NB4 (cell line): ENCODE data around the gene DPPA5.

ENCODE experiments used
- DNase-seq: peaks from one replicate; pipeline ENCODE4 v3.0.0; 2010; ENCODE audit warnings: low read depth
- H3K4me3 ChIP-seq: one replicate; pipeline ENCODE4 v1.5.1; 2011; ENCODE audit warnings: mild to moderate bottlenecking, low read depth, low read length, moderate library complexity
- CTCF ChIP-seq: IDR thresholded peaks from one replicate; pipeline ENCODE4 v1.5.1; 2012; ENCODE audit warnings: low read depth, low read length
- MAX ChIP-seq: IDR thresholded peaks from 2 replicates; pipeline ENCODE4 v1.6.1; 2011; ENCODE audit warnings: low read depth, low read length
- MYC ChIP-seq: IDR thresholded peaks from 2 replicates; pipeline ENCODE4 v1.6.1; 2011; ENCODE audit warnings: low read depth, low read length
- POLR2A ChIP-seq: IDR thresholded peaks from 2 replicates; pipeline ENCODE4 v1.6.1; 2011; ENCODE audit warnings: mild to moderate bottlenecking; ENCODE audit not compliant: insufficient read length; ENCODE audit errors: extremely low read depth

Gene DPPA5

DNA sequence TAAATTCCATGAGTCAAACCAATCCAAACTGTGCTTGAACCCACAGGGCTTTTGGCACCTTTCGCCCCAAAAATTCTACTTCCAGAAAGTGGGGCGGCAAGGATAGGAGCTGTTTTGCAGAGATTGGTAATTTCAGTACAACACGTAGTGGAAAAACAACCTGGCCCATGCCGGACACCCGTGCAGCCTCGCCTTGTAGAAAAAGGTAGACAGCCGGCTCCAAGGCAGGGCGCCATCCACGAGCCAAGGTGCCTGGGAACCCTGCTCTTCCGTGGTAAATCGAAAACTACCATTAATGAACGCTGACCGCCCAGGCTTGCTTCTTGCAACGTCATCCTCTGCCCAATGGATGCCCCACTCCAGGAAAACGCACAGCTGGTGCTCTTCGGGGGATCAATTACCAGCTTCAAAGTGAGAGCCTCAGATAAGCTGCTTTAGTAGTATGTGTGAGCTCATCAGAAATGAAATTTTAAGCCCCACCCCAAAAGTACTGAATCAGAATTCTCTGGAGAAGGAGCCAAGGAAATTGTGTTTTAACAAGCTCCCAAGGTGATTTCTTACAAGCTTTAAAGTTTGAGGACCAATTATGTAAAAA, 13.8 kb upstream of the DPPA5 start:
- TF ChIP-seq POLR2A: no peak
- TF ChIP-seq MYC: no peak
- TF ChIP-seq MAX: no peak
- TF ChIP-seq CTCF: no peak
- DNase-seq: no peak
- H3K4me3 ChIP-seq: no peak overlapping the region

GRCh38 chr6:73364549-73364948, 10.5 kb upstream of the DPPA5 start:
- H3K4me3 ChIP-seq: no peak overlapping the region
- no peak for TF ChIP-seq POLR2A
- no peak for TF ChIP-seq CTCF
- no peak for TF ChIP-seq MAX
- TF ChIP-seq MYC: no peak
- no peak for DNase-seq

- no peak overlapping the region for H3K4me3 ChIP-seq
- no peak for TF ChIP-seq POLR2A
- no peak for TF ChIP-seq MAX
- TF ChIP-seq MYC: no peak
- no peak for TF ChIP-seq CTCF
Observed at GRCh38 chr6:73364121-73364520, 10.0 kb upstream of the DPPA5 start.

DNA sequence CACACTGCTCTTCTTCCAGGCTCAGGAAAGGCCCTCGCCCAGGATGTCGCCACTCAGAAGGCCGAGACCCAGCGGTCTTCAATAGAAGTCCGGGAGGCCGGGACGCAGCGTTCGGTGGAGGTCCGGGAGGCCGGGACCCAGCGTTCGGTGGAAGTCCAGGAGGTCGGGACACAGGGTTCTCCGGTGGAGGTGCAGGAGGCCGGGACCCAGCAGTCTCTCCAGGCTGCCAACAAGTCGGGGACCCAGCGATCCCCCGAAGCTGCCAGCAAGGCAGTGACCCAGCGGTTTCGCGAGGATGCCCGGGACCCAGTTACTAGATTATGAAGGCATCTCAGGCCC, 9.4 kb upstream of the DPPA5 start:
- H3K4me3 ChIP-seq: no peak overlapping the region
- TF ChIP-seq POLR2A: no peak
- DNase-seq: no peak

More at GRCh38 chr6:73364121-73364520, 10.0 kb upstream of the DPPA5 start:
- DNase-seq: no peak

GRCh38 chr6:73362869-73363536, 8.9 kb upstream of the DPPA5 start:
- TF ChIP-seq POLR2A: no peak
- TF ChIP-seq MYC: no peak
- TF ChIP-seq MAX: no peak
- no peak for TF ChIP-seq CTCF
- DNase-seq: no peak
- no peak overlapping the region for H3K4me3 ChIP-seq

DNA sequence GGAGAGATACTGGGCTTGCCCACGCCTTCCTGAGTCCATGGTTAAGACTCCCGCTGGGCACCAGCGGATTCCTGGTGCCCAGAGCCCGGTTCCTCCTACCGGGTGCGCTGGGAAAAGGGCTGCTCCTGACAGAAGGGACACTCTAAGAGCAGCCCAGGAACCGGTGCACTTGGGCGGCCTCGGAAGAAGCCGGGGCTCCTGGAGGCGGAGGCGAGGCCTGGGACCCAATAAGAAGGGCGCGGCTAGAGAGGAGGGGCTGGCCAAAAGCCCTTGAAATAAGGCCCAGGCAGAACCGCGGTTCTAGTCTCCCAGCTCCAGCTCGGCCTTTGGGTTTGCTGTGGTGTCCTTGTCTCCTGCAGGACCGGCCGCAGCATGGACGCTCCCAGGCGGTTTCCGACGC, 8.3 kb upstream of the DPPA5 start, which contains the start of gene KHDC3L:
Gene KHDC3L, plus strand, starts transcription at position 301 of the 400 bp plus-strand sequence. Its CDS starts 72 bp downstream, at position 373.
- no peak within 1 kb of the TSS for H3K4me3 ChIP-seq
- TF ChIP-seq MYC (no peak), MAX (no peak), POLR2A (no peak), CTCF (no peak)
- DNase-seq: no peak
